HPDE6-E6E7 (cell line): ENCODE measurements around the gene BARX2.

Experiments
- DNase-seq: peaks from one replicate; pipeline ENCODE4 v3.0.0; 2011; ENCODE audit warnings: missing footprints; ENCODE audit errors: extremely low spot score

Gene BARX2

DNA sequence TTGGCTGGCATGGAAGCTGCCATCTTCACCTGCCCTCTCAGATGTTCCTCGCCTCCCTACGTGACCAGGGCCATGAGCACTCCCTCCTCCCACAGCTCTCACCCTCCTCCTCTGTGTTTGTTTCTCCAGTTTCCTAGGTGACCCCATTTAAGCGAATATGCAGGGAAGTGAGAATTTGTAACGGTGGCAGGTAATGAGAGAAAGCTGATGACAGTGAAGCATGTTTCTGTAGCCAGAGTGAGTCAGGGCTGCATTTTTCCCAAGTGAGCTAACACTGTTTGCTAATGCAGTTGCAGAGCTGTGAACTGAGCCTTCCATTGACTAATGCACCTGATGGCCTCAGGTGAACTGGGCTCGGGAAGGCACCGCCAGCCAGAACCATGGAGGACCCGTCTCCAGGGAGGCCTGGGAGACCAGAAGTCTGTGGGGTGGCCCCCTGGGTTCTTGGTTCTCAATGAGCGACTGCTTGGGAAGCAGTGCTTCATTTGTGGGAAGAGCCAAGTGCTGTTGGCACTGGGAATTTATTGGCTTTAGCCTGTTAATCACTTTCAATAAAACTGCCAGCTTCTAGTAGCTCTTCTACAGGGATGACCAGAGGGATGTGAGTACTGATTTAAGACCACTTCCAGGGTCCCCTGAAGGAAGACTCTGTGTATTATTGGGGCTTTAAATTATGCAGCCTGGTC lies 64.5 kb downstream of the BARX2 start:
- DNase-seq = peak; percentile 96

DNA sequence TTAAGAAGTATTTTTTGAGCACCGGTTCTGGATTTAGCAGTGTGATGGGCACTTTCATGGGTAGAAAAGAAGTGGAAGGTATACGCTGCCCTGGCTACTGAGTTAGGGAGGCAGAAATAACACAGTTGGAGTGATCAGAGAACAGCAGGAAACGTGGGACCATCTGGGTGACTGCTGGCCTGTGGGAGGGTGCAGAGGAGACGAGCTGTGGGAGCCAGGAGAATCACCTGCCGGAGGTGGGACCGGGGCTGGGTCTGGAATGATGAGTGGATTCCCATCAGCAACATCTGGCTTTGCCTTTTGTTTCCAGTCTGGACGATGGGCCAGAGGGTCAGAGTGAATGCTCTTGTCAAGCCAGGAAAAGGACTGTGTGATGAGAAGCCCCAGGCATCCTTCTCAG lies 66.5 kb downstream of the BARX2 start:
- DNase-seq = no peak

DNA sequence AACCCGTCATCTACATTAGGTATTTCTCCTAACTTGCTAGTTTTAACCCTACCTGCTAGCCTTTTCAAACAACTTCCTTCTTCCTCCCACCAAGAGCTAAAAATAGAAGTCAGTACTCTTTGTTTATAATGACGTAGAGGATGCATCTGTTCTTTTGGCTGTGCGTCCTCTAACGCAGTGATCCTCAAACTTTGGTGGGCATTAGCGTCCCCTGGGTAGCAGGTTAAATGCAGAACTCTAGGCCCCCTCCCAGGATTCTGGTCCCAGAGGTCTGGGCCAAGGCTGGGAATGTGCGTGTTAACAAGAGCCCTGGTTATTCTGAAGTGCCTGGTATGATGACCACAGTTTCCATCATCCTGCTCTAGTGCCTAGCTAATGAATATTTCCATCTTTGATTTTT lies 67.6 kb downstream of the BARX2 start:
- no peak for DNase-seq

GRCh38 chr11:129444274-129444673 lies 68.6 kb downstream of the BARX2 start:
- no peak for DNase-seq

- no peak for DNase-seq
Observed at GRCh38 chr11:129445226-129445625, 69.6 kb downstream of the BARX2 start.

DNA sequence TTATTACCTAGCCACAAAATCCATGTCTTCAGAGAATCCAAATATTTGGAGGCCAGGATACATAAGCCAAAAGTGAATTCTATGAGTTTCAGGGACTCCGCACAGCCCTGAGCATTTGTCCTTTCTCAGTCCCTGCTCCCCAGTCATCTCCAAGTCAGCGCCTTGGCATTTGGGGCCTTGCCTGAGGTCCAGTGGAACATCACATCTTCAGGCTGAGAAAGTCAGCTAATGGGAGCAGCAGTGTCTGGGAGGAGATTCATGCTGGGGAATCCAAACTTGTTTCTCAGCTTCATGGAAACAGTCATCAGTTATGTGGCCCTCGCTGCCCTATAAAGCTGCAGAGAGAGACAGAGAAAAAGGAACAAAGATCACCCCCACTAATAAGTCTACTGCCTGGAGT lies 70.9 kb downstream of the BARX2 start:
- no peak for DNase-seq

- DNase-seq = no peak
Observed at GRCh38 chr11:129447654-129448239, 72.1 kb downstream of the BARX2 start.

GRCh38 chr11:129451524-129451923 lies 75.9 kb downstream of the BARX2 start:
- DNase-seq = no peak

GRCh38 chr11:129453293-129453721 lies 77.7 kb downstream of the BARX2 start:
- no peak for DNase-seq

- no peak for DNase-seq
Observed at GRCh38 chr11:129455101-129455500, 79.5 kb downstream of the BARX2 start.

GRCh38 chr11:129455756-129456655 lies 80.4 kb downstream of the BARX2 start:
- DNase-seq = no peak

- no peak for DNase-seq
Observed at GRCh38 chr11:129457321-129457720, 81.7 kb downstream of the BARX2 start.

- peak; percentile 88 for DNase-seq
Observed at GRCh38 chr11:129458278-129458677, 82.6 kb downstream of the BARX2 start.

GRCh38 chr11:129458756-129459535 lies 83.3 kb downstream of the BARX2 start:
- no peak for DNase-seq

DNA sequence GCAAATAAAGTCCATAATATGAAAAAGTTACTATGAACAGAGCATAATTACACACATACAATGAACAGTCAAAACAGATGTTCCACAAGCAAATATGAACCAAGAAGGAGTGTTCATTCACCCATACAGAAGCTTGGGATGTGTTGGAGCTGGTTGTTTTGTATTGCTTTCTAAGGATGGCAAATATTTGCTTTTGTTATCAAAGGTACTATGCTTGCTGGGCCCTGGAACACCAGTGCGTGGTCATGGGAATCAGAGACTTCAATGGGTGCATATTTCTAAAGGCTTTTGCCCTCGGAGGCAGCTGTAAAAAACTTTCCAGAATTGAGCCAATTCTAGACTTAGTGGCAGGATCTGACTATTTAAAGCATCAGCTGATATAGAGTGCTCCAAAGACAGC lies 85.1 kb downstream of the BARX2 start:
- DNase-seq = no peak

- DNase-seq = no peak
Observed at GRCh38 chr11:129484068-129484467, 108.4 kb downstream of the BARX2 start.

DNA sequence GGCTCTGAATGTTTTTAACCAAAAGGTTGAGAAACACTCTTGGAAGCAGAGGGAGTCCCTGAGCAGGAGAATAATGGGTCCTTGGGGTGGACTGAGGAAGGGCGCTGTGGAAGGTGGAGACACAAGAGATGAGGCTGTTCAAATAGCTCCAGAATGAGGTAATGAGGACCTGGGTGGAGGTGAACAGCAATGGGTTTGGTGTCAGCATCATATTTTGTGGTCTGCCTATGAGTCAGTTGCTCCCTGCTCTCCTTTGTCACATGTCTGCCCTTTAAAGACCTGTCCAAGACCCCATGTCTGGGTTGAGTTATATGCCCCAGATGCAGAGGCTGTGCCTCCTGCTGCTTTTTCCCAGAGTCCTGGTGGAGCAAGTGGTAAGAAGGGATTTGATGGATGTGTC lies 113.6 kb downstream of the BARX2 start:
- DNase-seq = no peak

- no peak for DNase-seq
Observed at GRCh38 chr11:129490004-129490403, 114.4 kb downstream of the BARX2 start.

GRCh38 chr11:129493746-129494145 lies 118.1 kb downstream of the BARX2 start:
- no peak for DNase-seq
